Muscle of arm (tissue), 12 donors: ENCODE measurements around the gene LENG8. TPM values are rescaled to one million over a fixed set of nuclear protein-coding genes. Genes with fewer than 3 reads are reported as not detected.
"Not testable (repeated sequence)": the region's sequence is repeated elsewhere in the genome, so short reads cannot be mapped to it uniquely, and the experiment has no call there.

ENCODE experiments used
- DNase-seq: peaks from one replicate; pipeline ENCODE4 v3.0.0-alpha.2; 2013
- polyA plus RNA-seq, 12 donors: library from polyadenylated mRNA; unstranded; fragments of 120-200 nt; gene quantifications; one replicate each; pipeline ENCODE4 v1.2.1, GENCODE V29; 2013; ENCODE audit not compliant: insufficient read length in 12 of 12

The LENG8 gene
- polyA plus RNA-seq, 12 donors: 54.1 to 332 (median 92.4) TPM

GRCh38 chr19:54436031-54436523 lies 12.9 kb upstream of the LENG8 start:
- DNase-seq: no peak

GRCh38 chr19:54436628-54437252 lies 12.3 kb upstream of the LENG8 start:
- DNase-seq: no peak

GRCh38 chr19:54439174-54439851 lies 9.7 kb upstream of the LENG8 start:
- DNase-seq: no peak

- DNase-seq: no peak
Measured at GRCh38 chr19:54440641-54441040, 8.4 kb upstream of the LENG8 start.

- no peak for DNase-seq
Measured at GRCh38 chr19:54444737-54445136, 4.3 kb upstream of the LENG8 start.

GRCh38 chr19:54446349-54446748 lies 2.6 kb upstream of the LENG8 start:
- not testable (repeated sequence) for DNase-seq

- no peak for DNase-seq
Measured at GRCh38 chr19:54448040-54448773, 792 bp upstream of the LENG8 start.

GRCh38 chr19:54449701-54450069 lies 686 bp downstream of the LENG8 start:
- no peak for DNase-seq

- DNase-seq: no peak
Measured at GRCh38 chr19:54451331-54451871, 2.4 kb downstream of the LENG8 start.

GRCh38 chr19:54451997-54452396 lies 3.0 kb downstream of the LENG8 start:
- DNase-seq: no peak

GRCh38 chr19:54452626-54453025 lies 3.6 kb downstream of the LENG8 start:
- DNase-seq: no peak

GRCh38 chr19:54453921-54454780 lies 5.2 kb downstream of the LENG8 start:
- no peak for DNase-seq

- no peak for DNase-seq
Measured at GRCh38 chr19:54454781-54455675, 6.0 kb downstream of the LENG8 start.

- no peak for DNase-seq
Measured at GRCh38 chr19:54455786-54456422, 6.9 kb downstream of the LENG8 start.

GRCh38 chr19:54456423-54457373 lies 7.7 kb downstream of the LENG8 start:
- no peak for DNase-seq

GRCh38 chr19:54457773-54458647 lies 9.0 kb downstream of the LENG8 start:
- DNase-seq: no peak

- DNase-seq: no peak
Measured at GRCh38 chr19:54458648-54459281, 9.8 kb downstream of the LENG8 start.
